NCI-H524 treated with DMSO at 0.1 percent for 48 hours (cell line): ENCODE measurements around the gene SCN4B.

Source experiments
- DNase-seq: peaks from one replicate; lab custom pipeline; 2025; lab: John Stamatoyannopoulos, UW

SCN4B gene

GRCh38 chr11:118152020-118152551 lies 537 bp downstream of the SCN4B start:
- no peak for DNase-seq

- DNase-seq, result no peak
These were observed 1.2 kb downstream of the SCN4B start for GRCh38 chr11:118151431-118151830.

DNA sequence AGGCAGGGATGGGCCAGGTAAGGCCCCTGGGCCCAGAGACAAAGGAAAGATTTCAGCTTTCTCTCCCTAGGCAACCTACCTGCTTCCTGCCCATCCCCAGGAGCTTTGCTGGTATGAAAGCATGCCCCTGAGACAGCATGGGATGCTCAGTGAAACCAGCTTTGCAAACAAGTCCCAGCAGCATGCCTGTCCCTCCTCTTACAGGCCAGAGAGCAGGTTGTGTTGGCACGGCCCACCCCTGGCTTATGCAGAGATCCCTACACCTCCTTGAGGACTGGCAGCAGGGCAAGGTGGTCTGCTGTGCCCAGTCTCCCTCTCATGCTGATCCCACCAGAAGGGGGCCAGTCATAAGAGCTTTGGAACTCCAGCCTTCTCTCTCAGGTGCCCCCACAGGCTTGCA lies 3.1 kb downstream of the SCN4B start:
- no peak for DNase-seq

DNA sequence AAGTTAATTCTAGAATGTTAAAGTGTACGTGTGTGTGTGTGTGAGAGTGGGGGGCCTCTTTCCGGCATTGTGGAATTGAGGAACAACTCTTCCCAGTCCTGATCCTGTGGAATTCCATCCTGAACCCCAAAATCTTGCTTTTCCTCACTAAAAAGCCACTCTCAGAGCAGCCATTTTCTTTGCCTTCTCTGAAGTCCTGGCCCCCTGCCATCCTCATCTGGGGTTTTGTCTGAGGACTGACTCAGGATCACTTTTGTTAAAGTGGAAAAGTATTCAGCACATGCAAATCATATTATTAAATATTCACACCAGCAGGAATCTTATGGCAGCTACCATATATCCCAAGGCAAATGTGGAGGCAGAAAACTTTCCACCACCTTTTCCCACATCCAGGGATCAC lies 3.8 kb downstream of the SCN4B start:
- DNase-seq, result no peak

- DNase-seq, result no peak
These were observed 4.4 kb downstream of the SCN4B start for GRCh38 chr11:118148240-118148639.

- no peak for DNase-seq
These were observed 5.1 kb downstream of the SCN4B start for GRCh38 chr11:118147502-118147901.

DNA sequence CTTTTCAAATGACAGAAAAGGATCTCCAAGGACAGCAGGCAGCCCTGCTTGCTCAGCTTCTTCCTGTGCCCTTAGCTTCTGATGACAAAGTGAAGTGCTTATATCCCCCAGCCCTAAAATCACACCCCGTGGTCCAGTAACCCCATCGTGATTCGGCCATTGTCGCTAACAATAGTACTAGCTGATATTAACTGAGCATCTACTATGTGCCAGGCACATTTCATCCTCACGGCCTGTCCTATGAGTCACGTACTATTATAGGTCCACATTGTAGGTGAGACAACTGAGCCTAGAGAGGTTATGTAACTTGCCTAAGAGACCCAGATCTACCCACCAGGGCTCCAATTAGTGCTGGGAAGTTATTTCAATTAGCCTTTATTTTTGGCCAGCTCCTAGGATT lies 6.1 kb downstream of the SCN4B start:
- no peak for DNase-seq

GRCh38 chr11:118145285-118146227 lies 7.1 kb downstream of the SCN4B start:
- DNase-seq, result no peak

- no peak for DNase-seq
These were observed 8.0 kb downstream of the SCN4B start for GRCh38 chr11:118144301-118145268.

DNA sequence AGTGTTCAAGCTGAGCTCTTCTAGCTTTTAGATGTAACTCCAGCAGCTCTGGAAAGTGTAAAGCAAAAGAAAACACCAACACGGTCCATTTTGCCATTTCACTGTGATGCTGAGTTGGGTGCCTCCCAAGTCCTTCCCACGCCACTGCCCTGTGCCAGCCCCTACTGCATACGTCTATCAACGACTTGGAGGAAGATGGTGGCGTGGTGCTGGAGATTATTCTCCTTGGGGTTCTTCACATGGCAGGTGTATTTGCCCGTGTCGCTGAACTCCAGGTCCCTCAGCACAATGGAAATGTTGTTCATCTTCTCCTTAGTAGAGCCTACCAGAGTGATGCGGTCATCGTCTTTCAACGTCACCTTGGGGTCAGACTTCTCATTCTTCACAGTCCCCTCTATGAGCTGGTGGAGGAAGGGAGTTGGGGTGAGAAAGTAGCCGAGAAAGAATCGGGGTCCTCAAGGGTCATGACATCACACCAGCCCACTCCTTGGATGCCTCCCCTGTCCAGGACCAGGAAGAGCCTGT lies 8.9 kb downstream of the SCN4B start:
- no peak for DNase-seq

GRCh38 chr11:118142809-118143208 lies 9.8 kb downstream of the SCN4B start:
- no peak for DNase-seq

- DNase-seq, result no peak
These were observed 10.5 kb downstream of the SCN4B start for GRCh38 chr11:118142081-118142480.

GRCh38 chr11:118139578-118139977 lies 13.0 kb downstream of the SCN4B start:
- no peak for DNase-seq

DNA sequence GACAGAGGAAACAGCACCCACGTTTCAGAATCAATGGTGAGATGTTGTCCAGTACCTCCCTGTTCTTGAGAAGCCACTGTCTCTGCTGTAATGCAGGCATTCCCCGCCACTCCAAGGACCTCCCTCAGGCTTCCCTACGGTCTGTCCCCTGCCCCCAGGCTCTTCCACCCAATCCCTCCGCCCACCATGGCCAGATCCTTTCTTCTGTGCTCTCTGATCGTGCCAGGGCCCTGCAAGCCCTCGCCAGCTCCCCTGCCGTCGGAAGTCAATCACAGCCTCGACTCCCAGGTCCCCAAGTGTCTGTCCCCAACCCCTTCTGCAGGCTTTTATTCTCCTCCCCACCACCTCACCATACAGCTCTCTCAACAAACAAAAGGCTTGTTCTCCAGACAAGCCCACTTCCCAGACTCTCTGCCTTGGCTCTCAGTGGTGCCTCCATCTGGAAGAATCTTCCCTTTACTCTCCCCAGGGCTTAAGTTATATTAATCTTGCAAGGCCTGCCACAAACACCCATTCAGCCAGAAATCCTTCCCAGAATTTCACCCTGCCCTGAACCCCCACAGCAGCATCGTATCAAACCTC lies 13.7 kb downstream of the SCN4B start:
- DNase-seq, result no peak

DNA sequence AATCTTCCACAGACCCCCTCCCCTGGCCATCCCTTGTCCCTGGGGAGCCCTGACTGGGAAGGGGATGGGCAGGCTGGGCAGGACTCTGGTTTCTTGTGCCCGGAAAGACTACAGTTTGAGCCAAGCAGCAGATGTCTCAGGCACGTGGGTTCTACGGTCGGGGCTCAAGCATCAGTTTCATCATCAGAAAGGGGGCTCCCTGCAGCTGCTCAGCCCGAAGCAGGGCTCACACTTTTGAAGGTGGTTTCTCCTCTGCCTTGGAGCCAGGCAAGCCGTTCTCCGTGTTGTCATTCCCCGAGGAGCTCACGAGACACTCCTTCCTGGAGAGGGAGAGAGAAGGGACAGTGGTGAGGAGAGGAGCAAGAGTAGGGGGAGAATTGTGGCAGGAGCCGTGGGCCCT lies 15.8 kb downstream of the SCN4B start:
- no peak for DNase-seq

DNA sequence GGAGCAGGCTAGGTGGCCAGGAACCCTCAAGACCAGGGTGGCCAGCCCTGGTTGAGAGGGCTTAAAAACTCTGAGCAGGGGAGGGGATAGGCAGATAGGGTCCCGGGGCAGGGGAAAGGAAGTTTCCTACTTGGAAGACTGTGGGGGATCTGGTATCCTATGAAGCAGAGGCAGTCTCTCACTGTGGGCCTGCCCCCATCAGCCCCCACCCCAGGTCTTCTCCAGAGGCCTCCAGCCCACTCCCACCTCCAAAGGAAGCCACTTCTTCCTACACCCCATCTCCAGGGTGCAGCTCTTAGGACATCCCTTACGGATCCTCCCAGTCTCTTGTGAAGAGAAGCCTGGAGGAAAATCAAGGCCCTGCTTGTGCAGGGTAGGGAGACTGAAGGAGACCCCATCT lies 16.3 kb downstream of the SCN4B start:
- DNase-seq, result no peak

DNA sequence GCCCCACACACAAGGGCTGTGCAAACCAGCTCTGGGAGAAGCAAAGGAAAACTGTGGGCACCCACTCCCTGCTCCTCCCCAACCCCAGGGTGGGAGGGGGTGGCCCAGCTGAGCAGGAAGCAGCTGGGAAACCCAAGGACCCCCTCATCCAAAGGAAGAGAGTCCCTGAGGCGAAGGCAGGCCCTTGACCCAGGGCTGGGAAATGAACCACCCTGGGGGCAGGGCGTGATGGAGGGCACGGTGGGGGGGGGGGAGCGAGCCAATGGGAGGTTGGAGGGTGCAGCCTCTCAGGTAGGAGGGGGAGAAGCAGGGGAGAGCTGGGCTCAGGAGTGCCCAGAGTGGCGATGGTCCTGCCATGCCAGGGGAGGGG lies 16.8 kb downstream of the SCN4B start:
- no peak for DNase-seq

GRCh38 chr11:118135051-118135795 lies 17.4 kb downstream of the SCN4B start:
- no peak for DNase-seq

DNA sequence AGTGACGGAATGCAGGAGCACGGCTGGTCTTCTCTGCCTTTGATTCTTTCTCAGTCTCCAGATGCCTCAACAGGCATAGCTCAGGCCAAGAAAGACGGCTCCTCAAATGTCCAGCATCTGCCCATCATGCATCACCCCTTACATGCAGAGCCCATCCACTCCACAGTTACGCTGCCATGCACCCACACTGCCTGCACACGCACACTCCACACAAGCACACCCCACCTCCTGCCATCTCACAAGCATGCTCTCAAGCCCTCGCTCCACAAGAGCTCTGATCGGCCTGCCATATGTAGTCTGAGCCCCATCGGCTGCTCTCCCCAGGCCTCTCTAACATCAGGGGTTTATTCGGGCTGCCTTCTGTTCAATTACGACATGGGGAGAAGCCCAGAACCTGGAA lies 18.8 kb downstream of the SCN4B start:
- no peak for DNase-seq

- no peak for DNase-seq
These were observed 20.1 kb downstream of the SCN4B start for GRCh38 chr11:118132385-118133151.
